HG02870 (cell line): ENCODE measurements around the gene EMILIN1.
A peak's percentile ranks its signal among the peaks of the same experiment; 100 is the strongest.
"Not testable (repeated sequence)": the region's sequence is repeated elsewhere in the genome, so short reads cannot be mapped to it uniquely, and the experiment has no call there.

ENCODE experiments used
- ATAC-seq: cut with Tn5 transposase; IDR thresholded peaks from one replicate; pipeline ENCODE4 v1.9.1; 2021; ENCODE audit warnings: mild to moderate bottlenecking, moderate library complexity; ENCODE audit not compliant: unreplicated experiment

EMILIN1 gene

GRCh38 chr2:27119330-27119670 lies 40.9 kb downstream of the EMILIN1 start:
- ATAC-seq = not testable (repeated sequence)

GRCh38 chr2:27121906-27122305 lies 43.5 kb downstream of the EMILIN1 start:
- ATAC-seq = no peak

DNA sequence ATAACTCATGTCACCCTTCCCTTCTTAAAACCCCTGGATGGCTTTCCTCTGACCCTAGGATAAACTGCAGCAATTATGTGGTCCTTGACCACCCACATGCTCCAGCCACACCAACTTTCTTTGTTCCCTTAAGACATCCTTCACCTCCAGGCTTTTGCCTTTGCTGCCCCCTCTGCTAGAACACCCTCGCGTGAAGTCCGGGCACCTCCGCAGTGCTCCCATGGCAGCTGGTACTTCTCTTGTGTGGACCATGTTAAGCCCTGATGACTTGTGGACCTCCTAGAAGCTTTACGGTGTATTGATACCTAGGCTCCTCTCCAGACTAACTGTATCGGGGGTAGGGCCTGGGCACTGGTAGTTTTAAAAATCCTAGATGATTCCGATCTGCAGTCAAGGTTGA lies 44.4 kb downstream of the EMILIN1 start:
- ATAC-seq = no peak

DNA sequence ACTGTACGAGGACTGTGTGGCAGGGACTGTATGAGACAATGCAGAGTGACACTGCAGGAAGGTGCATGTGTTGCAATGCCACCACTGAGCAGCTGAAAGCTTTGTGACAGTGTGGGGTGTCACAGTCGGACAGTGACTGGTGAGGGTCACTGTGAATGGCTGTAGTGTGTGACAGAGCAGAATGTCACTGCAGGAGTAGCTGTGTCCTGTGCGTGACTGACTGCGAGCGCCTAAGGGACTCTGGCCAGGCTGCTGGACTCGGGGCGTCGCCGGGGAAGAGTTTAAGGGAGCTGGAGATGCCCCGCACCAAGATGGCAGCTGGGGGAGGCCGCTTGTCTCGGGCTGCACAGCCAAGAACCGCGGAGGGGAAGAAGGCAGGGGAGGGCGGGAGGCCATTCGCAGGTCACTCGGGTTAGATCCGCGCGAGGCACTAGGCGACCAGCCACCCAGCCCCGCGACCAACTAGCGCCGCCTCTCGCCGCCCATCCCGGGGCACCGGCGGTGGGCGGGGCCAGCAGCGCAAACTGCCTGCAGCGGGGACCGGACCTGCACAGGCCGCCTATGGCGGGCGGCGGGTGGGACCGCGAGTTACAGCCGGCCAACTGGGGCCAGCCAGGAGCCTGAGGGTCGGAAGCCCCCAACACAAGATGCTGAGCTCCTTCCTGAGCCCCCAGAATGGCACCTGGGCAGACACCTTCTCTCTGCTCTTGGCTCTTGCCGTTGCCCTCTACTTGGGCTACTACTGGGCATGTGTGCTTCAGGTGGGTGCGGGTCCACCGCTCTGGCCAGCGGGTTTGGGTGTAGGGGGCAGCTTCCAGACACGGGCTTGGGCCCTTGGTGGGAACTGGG lies 45.1 kb downstream of the EMILIN1 start, which contains the start of gene ABHD1:
Gene ABHD1, plus strand, starts transcription at position 514 of the 849 bp plus-strand sequence. Its CDS starts 134 bp downstream, at position 648.
- ATAC-seq = no peak

GRCh38 chr2:27125104-27125503 lies 46.7 kb downstream of the EMILIN1 start:
- no peak for ATAC-seq

DNA sequence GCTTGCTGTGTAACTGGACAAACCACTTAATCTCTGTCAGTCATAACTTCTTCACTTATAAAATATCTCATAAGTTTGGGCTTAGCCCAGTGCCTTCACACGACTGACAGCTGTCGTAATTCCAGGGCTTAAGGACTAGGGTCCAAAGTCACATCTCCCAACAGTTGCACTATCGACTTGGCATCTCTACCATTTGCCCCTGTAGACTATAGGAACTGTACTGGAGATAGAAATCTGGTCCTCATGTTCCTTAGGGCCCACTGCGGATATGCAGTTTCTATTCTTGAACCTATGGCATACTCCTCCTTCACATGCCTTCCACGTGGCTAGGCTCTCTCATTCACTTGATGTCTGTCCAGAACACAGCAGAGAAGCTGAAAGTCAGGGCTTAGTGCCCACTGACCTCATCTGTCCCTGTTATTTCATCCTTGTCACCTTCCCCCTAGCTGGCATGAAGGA lies 47.9 kb downstream of the EMILIN1 start:
- ATAC-seq = no peak

DNA sequence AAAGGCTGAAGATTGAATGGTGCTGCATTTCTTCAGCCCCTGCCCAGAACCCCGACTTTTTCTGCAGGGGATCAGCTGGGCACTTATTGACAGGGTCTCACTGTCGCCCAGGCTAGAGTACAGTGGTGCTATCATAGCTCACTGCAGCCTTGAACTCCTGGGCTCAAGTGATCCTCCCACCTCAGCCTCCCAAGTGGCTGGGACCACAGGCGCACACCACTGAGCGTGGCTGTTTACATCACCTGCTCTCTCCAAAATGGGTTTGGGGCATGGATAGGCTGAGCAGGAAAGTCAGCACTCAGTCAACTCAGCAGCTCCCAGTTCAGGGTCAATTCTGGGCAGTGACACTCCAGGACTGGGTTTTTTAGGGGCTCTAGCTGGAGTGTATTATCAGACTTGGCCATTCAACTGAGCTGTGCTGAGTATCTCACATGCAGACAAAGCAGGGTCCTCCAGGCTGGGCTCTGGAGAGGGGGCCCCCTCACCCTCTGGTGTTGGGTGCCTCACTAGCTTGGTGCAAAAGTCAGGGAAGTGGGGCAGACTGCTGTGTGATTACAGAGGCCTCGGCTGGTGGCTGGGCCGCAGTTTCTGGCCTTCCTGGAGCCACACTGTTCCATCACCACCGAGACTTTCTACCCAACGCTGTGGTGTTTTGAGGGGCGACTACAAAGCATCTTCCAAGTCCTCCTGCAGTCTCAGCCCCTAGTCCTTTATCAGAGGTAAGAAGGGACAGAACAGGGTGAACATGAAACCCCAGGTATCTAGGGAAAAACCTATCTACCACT lies 49.7 kb downstream of the EMILIN1 start:
- ATAC-seq = no peak

- no peak for ATAC-seq
Observed at GRCh38 chr2:27128668-27129571, 50.5 kb downstream of the EMILIN1 start.

GRCh38 chr2:27130396-27130795 lies 52.0 kb downstream of the EMILIN1 start:
- ATAC-seq = no peak

DNA sequence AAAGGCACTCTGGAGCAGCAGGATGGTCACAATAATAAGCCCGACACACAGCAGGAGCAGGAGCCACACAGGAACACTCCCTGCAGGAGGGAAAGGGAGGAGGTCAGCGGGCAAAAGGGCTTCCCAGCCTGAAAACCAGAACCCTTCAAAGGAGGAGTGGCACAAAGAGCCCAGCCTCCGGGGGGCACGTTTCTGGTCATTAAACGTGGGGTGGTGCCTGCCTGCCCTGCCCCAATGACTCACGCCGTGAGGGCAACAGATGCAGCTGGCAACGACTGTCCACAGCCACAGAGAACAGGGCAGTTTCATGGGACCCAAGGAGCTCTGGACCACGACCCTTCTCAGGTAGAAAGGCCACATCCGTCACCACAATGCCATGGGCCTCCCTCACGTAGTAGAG lies 53.0 kb downstream of the EMILIN1 start:
- ATAC-seq = no peak

DNA sequence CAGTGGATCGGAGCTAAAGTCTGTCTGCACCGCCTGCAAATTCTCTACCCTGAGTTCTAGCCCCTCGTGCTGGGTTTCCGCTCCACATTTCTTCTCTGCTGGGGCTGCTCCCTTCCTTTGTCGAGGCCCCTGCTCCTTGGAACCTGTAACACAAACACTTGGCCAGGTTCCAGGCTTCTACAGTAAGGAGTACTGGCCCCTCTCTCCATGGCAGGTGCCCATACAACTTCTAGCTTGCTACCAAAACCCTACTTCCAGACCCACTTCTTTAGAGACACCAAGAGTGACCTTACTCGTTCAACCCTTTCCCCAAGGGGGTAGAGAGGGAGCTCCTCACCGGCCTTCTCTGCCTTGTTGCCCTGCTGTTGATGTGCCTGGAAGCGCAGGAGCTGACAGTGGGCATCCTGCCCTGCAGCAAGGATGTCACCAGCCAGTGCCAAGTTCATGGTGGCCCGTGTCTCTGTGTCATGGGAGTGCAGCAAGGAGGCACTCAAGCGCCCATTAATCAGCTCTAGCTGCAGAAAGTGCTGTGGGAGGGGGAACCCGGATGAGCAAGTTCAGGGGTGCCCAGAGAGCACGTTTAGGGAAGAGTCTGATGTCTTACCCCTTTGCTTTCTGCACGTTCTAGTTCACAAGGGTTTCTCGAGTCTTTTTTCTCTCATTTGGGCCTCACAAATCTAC lies 54.9 kb downstream of the EMILIN1 start:
- no peak for ATAC-seq

GRCh38 chr2:27133905-27134780 lies 55.7 kb downstream of the EMILIN1 start, which contains the start of gene PREB:
Gene PREB (minus strand): TSS chr2:27134636. CDS start chr2:27134421, 215 bp downstream.
- ATAC-seq = peak; percentile 90

DNA sequence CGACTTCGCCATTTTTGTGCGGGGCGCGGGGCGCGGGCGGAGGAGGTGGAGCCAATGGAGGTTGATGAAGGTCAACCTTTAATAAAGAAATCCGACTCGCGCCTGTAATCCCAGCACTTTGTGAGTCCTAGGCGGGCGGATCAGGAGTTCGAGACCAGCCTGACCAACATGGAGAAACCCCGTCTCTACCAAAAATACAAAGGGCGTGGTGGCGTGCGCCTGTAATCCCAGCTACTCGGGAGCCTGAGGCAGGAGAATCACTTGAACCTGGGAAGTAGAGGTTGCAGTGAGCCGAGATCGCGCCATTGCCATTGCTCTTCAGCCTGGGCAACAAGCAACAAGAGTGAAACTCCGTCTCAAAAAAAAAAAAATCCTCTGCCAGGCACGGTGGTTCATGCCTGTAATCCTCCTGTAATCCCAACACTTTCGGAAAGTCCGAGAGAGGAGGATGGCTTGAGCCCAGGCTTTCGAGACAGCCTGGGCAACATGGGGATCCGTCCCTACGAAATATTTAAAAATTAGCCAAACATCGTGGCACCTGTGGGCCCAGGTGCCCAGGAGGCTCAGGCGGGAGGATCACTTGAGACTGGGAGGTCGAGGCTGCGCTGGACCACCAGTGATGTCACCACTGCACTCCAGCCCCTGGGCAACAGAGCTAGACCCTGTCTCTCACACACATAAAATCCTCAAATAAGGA lies 56.5 kb downstream of the EMILIN1 start:
- no peak for ATAC-seq

- no peak for ATAC-seq
Observed at GRCh38 chr2:27135478-27135955, 57.1 kb downstream of the EMILIN1 start.
